H1 (cell line): ENCODE data around the gene MMP28. TPM values are rescaled to one million over a fixed set of nuclear protein-coding genes. Genes with fewer than 3 reads are reported as not detected.

Experiments
- CTCF ChIP-seq, 3 experiments: IDR thresholded peaks; 1 replicate in 2 of 3; 2 replicates in 1 of 3; pipeline versions ENCODE4 v1.5.1 to v1.6.1; 2011; ENCODE audit warnings: low read length in 3 of 3, mild to moderate bottlenecking in 3 of 3, inconsistent platforms in 2 of 3, low read depth in 1 of 3, moderate library complexity in 1 of 3; ENCODE audit not compliant: insufficient read depth in 1 of 3; ENCODE audit errors: control extremely low read depth in 1 of 3
- SIN3A ChIP-seq, 2 experiments: IDR thresholded peaks in 1 of 2; conservative IDR thresholded peaks in 1 of 2; 2 replicates each; pipeline ENCODE4 v1.6.1; 2011 to 2012; ENCODE audit warnings: low read length in 2 of 2, improper control_type of control experiment in 1 of 2, low read depth in 1 of 2, mild to moderate bottlenecking in 1 of 2
- TAF7 ChIP-seq: optimal IDR thresholded peaks from 2 replicates; pipeline ENCODE3; 2011; ENCODE audit warnings: low read depth, mild to moderate bottlenecking, inconsistent platforms, low read length, moderate library complexity, borderline replicate concordance
- polyA plus RNA-seq, 7 experiments: library from polyadenylated mRNA; depleted of rRNA in 3 of 7; stranded (reverse) in 5 of 7; unstranded in 2 of 7; fragments of >200 nt in 5 of 7; fragments of 200-250 nt in 2 of 7; gene quantifications; 1 replicate in 5 of 7; 2 replicates in 1 of 7; 4 replicates in 1 of 7; pipeline versions ENCODE4 v1.2.1 to v1.2.3, GENCODE V29; 2011 to 2013; ENCODE audit warnings: missing spikeins in 2 of 7, mixed read lengths in 2 of 7
- total RNA-seq: library from RNA; stranded (reverse); fragmentation: NEBNext Ultra II Directional; extraction: Animal tissue kit (Norgen Biotek cat#: 25700); gene quantifications from 2 replicates; pipeline ENCODE4 v1.2.1, GENCODE V29; 2021

Gene MMP28
- total and polyA plus RNA-seq, 2 of the 8 experiments (the other 6 are each of a cell fraction or from before 2014, with no cell fraction given): not detected

GRCh38 chr17:35804658-35805192, 9.3 kb upstream of the MMP28 start (continued):
- peak in 2 of 3 experiments; percentile 94 to 98; a peak in 3 of 4 replicates for TF ChIP-seq CTCF (IDR thresholded peaks at IDR 0.05; ENCODE audit: control extremely low read depth in 1 of 3, insufficient read depth in 1 of 3, low read depth in 1 of 3, low read length in 3 of 3)
- peak; percentile 60 for TF ChIP-seq TAF7
- TF ChIP-seq SIN3A (conservative IDR thresholded peaks at IDR 0.05 in 1 of 2, IDR thresholded peaks at IDR 0.05 in 1 of 2; ENCODE audit: low read depth in 1 of 2, low read length in 2 of 2): no peak
